Measurements from ENCODE around the gene ZNF384. TPM values are rescaled to one million over a fixed set of nuclear protein-coding genes. Genes with fewer than 3 reads are reported as not detected.

ZNF384 gene
- total and polyA plus RNA-seq, 7 experiments from 2014 or later: 23.8 to 98.2 (median 64.5) TPM

DNA sequence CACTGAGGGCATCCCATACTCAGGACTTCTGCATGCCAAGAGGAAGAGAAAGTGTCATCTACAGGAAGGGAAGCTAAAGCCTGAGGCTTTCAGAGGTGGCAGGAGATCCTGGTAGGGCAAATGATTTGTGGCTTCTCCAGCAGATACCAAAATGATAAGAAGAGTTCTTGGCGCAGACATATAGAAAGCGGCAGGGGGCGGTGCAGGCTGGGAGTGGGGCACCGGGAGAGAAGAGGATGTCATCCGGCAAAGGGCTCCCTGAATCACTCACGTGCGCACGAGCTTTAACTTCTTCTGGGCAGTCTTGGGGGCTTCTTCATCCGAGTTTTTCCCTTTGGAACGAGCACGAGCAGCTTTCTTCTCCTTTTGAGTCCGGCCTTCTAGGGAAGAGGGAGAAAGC lies 36.8 kb downstream of the ZNF384 start:
- Mint-ChIP-seq H3K36me3 (peaks cover 4 to 41% (median 28%) of the 10 kb centered on the region in 5 donors), H3K27ac (peak overlapping the region in 3 of 9 donors; percentile 23 to 54 (median 41)), H3K4me1 (peaks cover 2 to 19% (median 9%) of the 10 kb centered on the region in 7 donors), H3K9me3 (no peaks in the 10 kb centered on the region), H3K27me3 (no peaks in the 10 kb centered on the region), H3K4me3 (no peak overlapping the region)
- H3K36me3 ChIP-seq (ENCODE audit: control insufficient read depth in 2 of 3, insufficient read depth in 3 of 3, low read length in 3 of 3): peaks cover 8 to 66% (median 32%) of the 10 kb centered on the region in 3 experiments
- ATAC-seq (no peak), DNase-seq (no peak)
- H3K9me3 ChIP-seq (ENCODE audit: control insufficient read depth in 2 of 3, low read length in 3 of 3): no peaks in the 10 kb centered on the region
- POLR2A ChIA-PET: interaction anchor here (0.6 to 0.7 kb wide), 2 partner anchors 9 to 22 kb away, joined by 3 read pairs; no protein-coding TSS in a partner anchor
- intact Hi-C loops (cut with micrococcal nuclease): no loop called here
- H3K27ac ChIP-seq (ENCODE audit: low read depth, low read length): no peak overlapping the region
- no peaks in the 10 kb centered on the region for H3K4me1 ChIP-seq (ENCODE audit: control insufficient read depth in 2 of 2, insufficient read depth in 2 of 2, low read length in 2 of 2)
- no peak overlapping the region for H3K4me3 ChIP-seq (ENCODE audit: low read length)
- no peaks in the 10 kb centered on the region for H3K27me3 ChIP-seq (ENCODE audit: control insufficient read depth in 2 of 2, insufficient read depth in 2 of 2, low read length in 2 of 2)
- CTCF ChIA-PET: no interaction called here

DNA sequence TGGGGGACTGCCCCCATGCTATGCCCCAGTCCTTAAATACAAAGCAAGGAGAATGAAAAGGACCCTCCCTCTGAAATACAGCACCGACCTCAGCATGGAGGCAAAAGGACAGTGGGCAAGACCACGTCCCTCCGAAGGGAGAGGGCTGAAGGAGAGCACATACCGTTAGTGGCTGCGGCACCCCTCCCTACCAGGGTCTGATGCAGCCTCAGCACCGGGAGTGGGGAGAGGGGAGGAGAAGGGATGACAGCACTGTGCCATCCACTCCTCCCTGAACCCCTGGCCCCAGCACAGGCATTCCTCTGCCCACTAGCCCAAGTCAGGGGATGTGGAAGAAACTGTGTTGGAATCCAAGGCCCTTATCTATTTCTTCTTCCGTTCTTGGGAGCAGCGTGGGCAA lies 38.3 kb downstream of the ZNF384 start:
- Histone ChIP-seq H3K4me3 (ENCODE audit: low read length) (no peak overlapping the region), H3K9me3 (ENCODE audit: control insufficient read depth in 2 of 3, low read length in 3 of 3) (no peaks in the 10 kb centered on the region), H3K27me3 (ENCODE audit: control insufficient read depth in 2 of 2, insufficient read depth in 2 of 2, low read length in 2 of 2) (no peaks in the 10 kb centered on the region), H3K27ac (ENCODE audit: low read depth, low read length) (no peak overlapping the region), H3K4me1 (ENCODE audit: control insufficient read depth in 2 of 2, insufficient read depth in 2 of 2, low read length in 2 of 2) (peaks cover 0 to 5% of the 10 kb centered on the region in 2 donors), H3K36me3 (ENCODE audit: control insufficient read depth in 2 of 3, insufficient read depth in 3 of 3, low read length in 3 of 3) (peaks cover 4 to 55% (median 24%) of the 10 kb centered on the region in 3 experiments)
- Mint-ChIP-seq H3K9me3 (no peaks in the 10 kb centered on the region), H3K4me1 (peaks cover 11 to 25% (median 14%) of the 10 kb centered on the region in 7 donors), H3K27ac (no peak overlapping the region), H3K4me3 (no peak overlapping the region), H3K36me3 (peaks cover 4 to 43% (median 26%) of the 10 kb centered on the region in 5 donors), H3K27me3 (no peaks in the 10 kb centered on the region)
- ChIA-PET POLR2A (no interaction called here), CTCF (no interaction called here)
- ATAC-seq: no peak
- no peak for DNase-seq
- intact Hi-C loops (cut with micrococcal nuclease): no loop called here

DNA sequence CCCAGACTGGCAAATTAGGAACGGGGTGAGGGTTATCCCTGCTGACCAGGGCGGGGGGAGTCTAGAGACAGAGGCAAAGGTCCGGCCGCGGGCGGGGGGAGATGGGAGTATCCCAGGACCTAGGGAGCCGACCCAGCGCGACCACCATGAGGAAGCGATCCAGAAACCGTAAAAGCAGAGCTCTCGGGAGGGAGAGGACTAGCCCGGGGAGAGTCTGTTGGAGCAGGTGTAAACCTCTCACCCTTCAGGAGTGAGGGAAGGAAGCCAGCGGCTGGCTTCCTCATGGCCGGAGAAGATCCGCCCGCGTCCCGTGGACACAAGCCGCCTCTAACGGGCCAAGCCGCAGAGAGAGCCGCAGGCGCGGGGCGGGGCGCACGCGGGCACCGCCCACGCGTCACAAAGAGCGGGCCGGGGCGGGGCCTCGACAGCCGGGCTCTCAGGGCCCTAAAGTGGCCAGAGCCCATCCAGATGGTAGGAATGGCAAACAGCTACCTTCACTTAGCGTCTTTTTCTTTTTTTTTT lies 42.0 kb downstream of the ZNF384 start, which contains the start of gene ACRBP:
Gene ACRBP (minus strand): TSS at position 350 of the 522 bp plus-strand sequence. CDS start 66 bp downstream, at position 284.
- intact Hi-C loops (cut with micrococcal nuclease): loop anchor here in 1 of 2 donors (2.0 kb wide), 1 partner anchor 14 kb away; no protein-coding TSS in a partner anchor
- peaks cover 0 to 28% (median 16%) of the 10 kb centered on the region in 3 experiments for H3K36me3 ChIP-seq (ENCODE audit: control insufficient read depth in 2 of 3, insufficient read depth in 3 of 3, low read length in 3 of 3)
- ChIA-PET POLR2A (interaction anchor here (0.5 to 2.1 kb wide), 5 partner anchors 9 to 27 kb away, joined by 3 to 6 read pairs (median 4); no protein-coding TSS in a partner anchor), CTCF (interaction anchor here (4.2 kb wide), 1 partner anchor 27 kb away, joined by 18 read pairs; no protein-coding TSS in a partner anchor)
- peak in 4 of 9 donors; percentile 19 to 64 (median 29) for DNase-seq
- Mint-ChIP-seq H3K36me3 (peaks cover 9 to 49% (median 32%) of the 10 kb centered on the region in 5 donors), H3K9me3 (peaks cover 0 to 25% (median 4%) of the 10 kb centered on the region in 11 donors), H3K27ac (peak within 1 kb of the TSS in 6 of 9 donors; percentile 16 to 89 (median 62)), H3K27me3 (peaks cover 0 to 3% (median 0%) of the 10 kb centered on the region in 5 donors), H3K4me1 (peaks cover 15 to 26% (median 18%) of the 10 kb centered on the region in 7 donors), H3K4me3 (peak within 1 kb of the TSS; percentile 70 to 88 (median 76))
- peak; percentile 84 for ATAC-seq
- peak within 1 kb of the TSS; percentile 37 for H3K27ac ChIP-seq (ENCODE audit: low read depth, low read length)
- peaks cover 0 to 5% of the 10 kb centered on the region in 2 donors for H3K4me1 ChIP-seq (ENCODE audit: control insufficient read depth in 2 of 2, insufficient read depth in 2 of 2, low read length in 2 of 2)
- no peaks in the 10 kb centered on the region for H3K27me3 ChIP-seq (ENCODE audit: control insufficient read depth in 2 of 2, insufficient read depth in 2 of 2, low read length in 2 of 2)
- H3K4me3 ChIP-seq (ENCODE audit: low read length): peak within 1 kb of the TSS; percentile 43
- peaks cover 0 to 8% (median 0%) of the 10 kb centered on the region in 3 experiments for H3K9me3 ChIP-seq (ENCODE audit: control insufficient read depth in 2 of 3, low read length in 3 of 3)

DNA sequence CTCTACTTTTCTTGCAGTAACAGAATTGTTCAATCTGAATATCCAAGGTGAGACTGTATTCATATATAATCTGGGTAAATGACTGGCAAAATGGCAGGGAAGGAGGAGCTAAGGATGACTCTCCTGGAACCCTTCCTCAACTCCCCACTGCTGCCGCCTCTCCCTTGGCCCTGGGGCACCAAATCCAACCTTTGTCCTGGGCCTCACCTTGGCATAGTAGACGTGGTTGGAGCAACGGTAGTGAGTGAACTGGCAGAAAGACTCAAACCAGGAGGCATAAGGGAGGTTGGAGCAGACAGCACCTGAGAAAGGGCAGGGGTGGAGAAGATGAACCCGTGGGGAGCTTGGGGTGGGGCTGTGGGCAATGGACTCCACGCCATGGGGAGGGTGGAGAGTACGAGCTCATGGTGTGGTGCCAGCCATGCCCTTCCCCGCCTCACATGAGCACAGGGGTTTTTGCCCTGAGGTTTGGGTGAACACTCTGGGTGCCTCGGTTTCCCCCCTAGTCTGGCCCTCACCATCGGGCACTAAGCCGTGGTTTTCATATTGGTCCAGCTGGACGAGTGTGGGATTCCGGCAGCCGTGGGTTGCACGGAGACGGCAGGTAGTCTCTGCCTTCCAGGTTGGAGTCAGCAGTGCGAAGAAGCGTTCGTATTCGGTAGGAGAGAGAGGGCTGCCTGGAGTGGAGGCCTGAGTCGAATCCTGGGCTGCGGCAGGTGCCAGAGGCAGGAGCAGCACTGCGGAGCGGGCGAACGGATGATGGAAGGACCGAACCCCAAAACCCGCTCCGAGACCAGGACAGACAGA lies 42.7 kb downstream of the ZNF384 start:
- DNase-seq (no peak), ATAC-seq (no peak)
- Mint-ChIP-seq H3K9me3 (peaks cover 0 to 25% (median 4%) of the 10 kb centered on the region in 11 donors), H3K4me1 (peaks cover 15 to 26% (median 18%) of the 10 kb centered on the region in 7 donors), H3K36me3 (peaks cover 9 to 48% (median 30%) of the 10 kb centered on the region in 5 donors), H3K27me3 (peaks cover 0 to 8% (median 0%) of the 10 kb centered on the region in 5 donors), H3K27ac (peak overlapping the region in 6 of 9 donors; percentile 4 to 89 (median 48)), H3K4me3 (peak overlapping the region; percentile 70 to 88 (median 76))
- Histone ChIP-seq H3K27me3 (ENCODE audit: control insufficient read depth in 2 of 2, insufficient read depth in 2 of 2, low read length in 2 of 2) (no peaks in the 10 kb centered on the region), H3K4me1 (ENCODE audit: control insufficient read depth in 2 of 2, insufficient read depth in 2 of 2, low read length in 2 of 2) (peaks cover 0 to 5% of the 10 kb centered on the region in 2 donors), H3K4me3 (ENCODE audit: low read length) (peak overlapping the region; percentile 43), H3K9me3 (ENCODE audit: control insufficient read depth in 2 of 3, low read length in 3 of 3) (peaks cover 0 to 8% (median 0%) of the 10 kb centered on the region in 3 experiments), H3K27ac (ENCODE audit: low read depth, low read length) (peak overlapping the region; percentile 37), H3K36me3 (ENCODE audit: control insufficient read depth in 2 of 3, insufficient read depth in 3 of 3, low read length in 3 of 3) (peaks cover 0 to 21% (median 12%) of the 10 kb centered on the region in 3 experiments)
- CTCF ChIA-PET: interaction anchor here (4.2 kb wide), 1 partner anchor 26 kb away, joined by 18 read pairs; no protein-coding TSS in a partner anchor
- intact Hi-C loops (cut with micrococcal nuclease): loop anchor here in 1 of 2 donors (2.0 kb wide), 1 partner anchor 14 kb away; no protein-coding TSS in a partner anchor
- POLR2A ChIA-PET: interaction anchor here (0.6 to 2.1 kb wide), 5 partner anchors 10 to 88 kb away, joined by 3 to 6 read pairs (median 3); no protein-coding TSS in a partner anchor

DNA sequence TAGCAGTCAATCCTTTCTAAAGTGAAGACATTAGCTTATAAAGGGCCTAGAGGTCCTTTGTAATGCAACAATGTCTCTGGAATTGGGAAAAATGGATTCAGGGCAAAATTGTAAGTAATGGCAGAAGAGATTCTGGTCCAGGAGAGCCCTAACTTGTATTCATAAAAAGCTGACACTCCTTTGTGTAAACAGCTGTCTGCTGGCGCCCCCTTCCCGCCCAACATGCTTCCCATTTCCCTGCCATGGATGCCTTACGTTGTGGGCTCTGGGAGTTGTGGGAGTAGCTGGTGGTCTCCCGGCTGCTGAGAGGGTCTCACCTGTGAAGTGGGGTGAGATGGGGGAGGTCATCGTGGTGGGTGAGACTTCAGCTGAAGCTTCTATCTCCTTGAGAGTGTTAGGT lies 44.3 kb downstream of the ZNF384 start:
- H3K27me3 Mint-ChIP-seq: peaks cover 0 to 15% (median 0%) of the 10 kb centered on the region in 5 donors
- ATAC-seq (no peak), DNase-seq (no peak)
- Histone ChIP-seq H3K27ac (ENCODE audit: low read depth, low read length) (no peak overlapping the region), H3K4me1 (ENCODE audit: control insufficient read depth in 2 of 2, insufficient read depth in 2 of 2, low read length in 2 of 2) (peaks cover 0 to 5% of the 10 kb centered on the region in 2 donors), H3K27me3 (ENCODE audit: control insufficient read depth in 2 of 2, insufficient read depth in 2 of 2, low read length in 2 of 2) (no peaks in the 10 kb centered on the region), H3K9me3 (ENCODE audit: control insufficient read depth in 2 of 3, low read length in 3 of 3) (peaks cover 0 to 8% (median 0%) of the 10 kb centered on the region in 3 experiments), H3K36me3 (ENCODE audit: control insufficient read depth in 2 of 3, insufficient read depth in 3 of 3, low read length in 3 of 3) (peaks cover 0 to 5% (median 3%) of the 10 kb centered on the region in 3 experiments), H3K4me3 (ENCODE audit: low read length) (no peak overlapping the region)
- peak overlapping the region in 2 of 9 donors; percentile 41 to 43 for H3K27ac Mint-ChIP-seq
- POLR2A ChIA-PET: interaction anchor here (0.6 to 3.5 kb wide), 7 partner anchors 9 to 1273 kb away, joined by 3 to 17 read pairs (median 4); partner anchors contain the start of genes LPAR5 and ZNF384
- peaks cover 15 to 26% (median 18%) of the 10 kb centered on the region in 7 donors for H3K4me1 Mint-ChIP-seq
- CTCF ChIA-PET: interaction anchor here (0.6 to 4.2 kb wide), 5 partner anchors 12 to 82 kb away, joined by 3 to 18 read pairs (median 3); no protein-coding TSS in a partner anchor
- no peak overlapping the region for H3K4me3 Mint-ChIP-seq
- H3K36me3 Mint-ChIP-seq: peaks cover 5 to 40% (median 23%) of the 10 kb centered on the region in 5 donors
- intact Hi-C loops (cut with micrococcal nuclease): loop anchor here in 1 of 2 donors (1.0 kb wide), 1 partner anchor 28 kb away; no protein-coding TSS in a partner anchor
- peaks cover 0 to 25% (median 4%) of the 10 kb centered on the region in 11 donors for H3K9me3 Mint-ChIP-seq

DNA sequence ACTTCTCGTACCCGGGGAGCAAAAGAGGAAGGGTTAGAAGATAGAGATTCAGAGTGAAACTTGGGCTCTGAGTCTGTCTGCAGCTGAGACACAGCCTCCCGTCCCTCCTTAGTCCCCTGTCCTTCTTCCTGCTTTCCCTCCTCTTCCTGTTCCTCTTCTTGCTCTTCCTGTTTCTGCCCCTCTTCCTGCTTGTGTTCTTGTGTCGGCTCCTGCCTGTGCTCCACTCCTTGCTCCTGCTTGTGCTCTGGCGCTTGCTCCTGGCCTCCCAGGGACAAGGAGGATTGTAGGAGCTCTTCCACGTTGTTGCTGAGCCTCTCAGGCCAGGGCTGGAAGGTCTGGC lies 44.9 kb downstream of the ZNF384 start:
- POLR2A ChIA-PET: interaction anchor here (0.5 to 3.5 kb wide), 7 partner anchors 12 to 1274 kb away, joined by 3 to 17 read pairs (median 4); partner anchors contain the start of gene ZNF384
- Mint-ChIP-seq H3K4me3 (no peak overlapping the region), H3K27ac (peak overlapping the region in 2 of 9 donors; percentile 25 to 46), H3K4me1 (peaks cover 15 to 26% (median 18%) of the 10 kb centered on the region in 7 donors), H3K27me3 (peaks cover 0 to 15% (median 0%) of the 10 kb centered on the region in 5 donors), H3K36me3 (peaks cover 5 to 40% (median 23%) of the 10 kb centered on the region in 5 donors), H3K9me3 (peaks cover 0 to 25% (median 4%) of the 10 kb centered on the region in 11 donors)
- intact Hi-C loops (cut with micrococcal nuclease): no loop called here
- CTCF ChIA-PET: interaction anchor here (1.2 to 4.2 kb wide), 3 partner anchors 24 to 81 kb away, joined by 3 to 18 read pairs (median 4); no protein-coding TSS in a partner anchor
- ATAC-seq (peak; percentile 70), DNase-seq (no peak)
- no peaks in the 10 kb centered on the region for H3K27me3 ChIP-seq (ENCODE audit: control insufficient read depth in 2 of 2, insufficient read depth in 2 of 2, low read length in 2 of 2)
- H3K27ac ChIP-seq (ENCODE audit: low read depth, low read length): no peak overlapping the region
- H3K4me1 ChIP-seq (ENCODE audit: control insufficient read depth in 2 of 2, insufficient read depth in 2 of 2, low read length in 2 of 2): peaks cover 0 to 5% of the 10 kb centered on the region in 2 donors
- peaks cover 0 to 8% (median 0%) of the 10 kb centered on the region in 3 experiments for H3K9me3 ChIP-seq (ENCODE audit: control insufficient read depth in 2 of 3, low read length in 3 of 3)
- H3K4me3 ChIP-seq (ENCODE audit: low read length): no peak overlapping the region
- H3K36me3 ChIP-seq (ENCODE audit: control insufficient read depth in 2 of 3, insufficient read depth in 3 of 3, low read length in 3 of 3): peaks cover 0 to 5% (median 3%) of the 10 kb centered on the region in 3 experiments
